Nephron progenitor cell (in vitro differentiated cells): ENCODE results near the gene DOK1.

Source experiments
- DNase-seq: peaks from one replicate; pipeline ENCODE4 v3.0.0; 2021
- H3K27ac Mint-ChIP-seq: 2 replicates; pipeline ENCODE4 v1.8.0; 2021; ENCODE audit warnings: mild to moderate bottlenecking, moderate library complexity, mixed read lengths
- H3K27me3 Mint-ChIP-seq: 2 replicates; pipeline ENCODE4 v1.8.0; 2021; ENCODE audit warnings: mild to moderate bottlenecking, low read depth, mixed read lengths; ENCODE audit not compliant: poor library complexity
- H3K36me3 Mint-ChIP-seq: 2 replicates; pipeline ENCODE4 v1.8.0; 2021; ENCODE audit warnings: low read depth, mixed read lengths
- H3K4me1 Mint-ChIP-seq: 2 replicates; pipeline ENCODE4 v1.8.0; 2021; ENCODE audit warnings: mixed read lengths
- H3K4me3 Mint-ChIP-seq: 2 replicates; pipeline ENCODE4 v1.8.0; 2021; ENCODE audit warnings: mild to moderate bottlenecking, moderate library complexity, mixed read lengths
- H3K9me3 Mint-ChIP-seq: 2 replicates; pipeline ENCODE4 v1.8.0; 2021; ENCODE audit warnings: mild to moderate bottlenecking, moderate library complexity, mixed read lengths
- TF ChIP-seq, protein P1 (sequence below): fragments of 200-600 bp; sonication (generic); IDR thresholded peaks from 2 replicates; pipeline ENCODE4 v1.5.0; 2021; ENCODE audit warnings: antibody characterized with exemption

DOK1 gene

DNA sequence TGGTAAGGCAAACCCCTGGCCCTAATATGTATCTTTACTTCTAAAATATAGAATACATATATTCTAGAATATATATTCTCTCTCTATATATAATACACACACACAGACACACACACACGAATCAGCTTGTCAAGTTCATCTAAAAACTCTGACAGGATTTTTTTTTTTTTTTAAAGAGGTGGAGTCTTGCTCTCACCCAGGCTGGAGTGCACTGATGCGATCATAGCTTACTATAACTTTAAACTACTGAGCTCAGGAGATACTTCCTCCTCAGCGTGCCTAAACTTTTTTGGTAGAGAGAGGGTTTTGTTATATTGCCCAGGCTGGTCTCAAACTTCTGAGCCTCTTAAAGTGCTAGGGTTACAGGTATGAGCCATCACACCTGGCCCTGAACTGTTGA is 45.2 kb downstream of the DOK1 start:
- Mint-ChIP-seq H3K27me3 (peaks cover 73% of the 10 kb centered on the region), H3K27ac (no peak overlapping the region), H3K36me3 (no peaks in the 10 kb centered on the region), H3K9me3 (no peaks in the 10 kb centered on the region), H3K4me1 (peaks cover 4% of the 10 kb centered on the region), H3K4me3 (no peak overlapping the region)
- DNase-seq: no peak
- TF ChIP-seq, protein P1, sequence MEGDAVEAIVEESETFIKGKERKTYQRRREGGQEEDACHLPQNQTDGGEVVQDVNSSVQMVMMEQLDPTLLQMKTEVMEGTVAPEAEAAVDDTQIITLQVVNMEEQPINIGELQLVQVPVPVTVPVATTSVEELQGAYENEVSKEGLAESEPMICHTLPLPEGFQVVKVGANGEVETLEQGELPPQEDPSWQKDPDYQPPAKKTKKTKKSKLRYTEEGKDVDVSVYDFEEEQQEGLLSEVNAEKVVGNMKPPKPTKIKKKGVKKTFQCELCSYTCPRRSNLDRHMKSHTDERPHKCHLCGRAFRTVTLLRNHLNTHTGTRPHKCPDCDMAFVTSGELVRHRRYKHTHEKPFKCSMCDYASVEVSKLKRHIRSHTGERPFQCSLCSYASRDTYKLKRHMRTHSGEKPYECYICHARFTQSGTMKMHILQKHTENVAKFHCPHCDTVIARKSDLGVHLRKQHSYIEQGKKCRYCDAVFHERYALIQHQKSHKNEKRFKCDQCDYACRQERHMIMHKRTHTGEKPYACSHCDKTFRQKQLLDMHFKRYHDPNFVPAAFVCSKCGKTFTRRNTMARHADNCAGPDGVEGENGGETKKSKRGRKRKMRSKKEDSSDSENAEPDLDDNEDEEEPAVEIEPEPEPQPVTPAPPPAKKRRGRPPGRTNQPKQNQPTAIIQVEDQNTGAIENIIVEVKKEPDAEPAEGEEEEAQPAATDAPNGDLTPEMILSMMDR: no peak

DNA sequence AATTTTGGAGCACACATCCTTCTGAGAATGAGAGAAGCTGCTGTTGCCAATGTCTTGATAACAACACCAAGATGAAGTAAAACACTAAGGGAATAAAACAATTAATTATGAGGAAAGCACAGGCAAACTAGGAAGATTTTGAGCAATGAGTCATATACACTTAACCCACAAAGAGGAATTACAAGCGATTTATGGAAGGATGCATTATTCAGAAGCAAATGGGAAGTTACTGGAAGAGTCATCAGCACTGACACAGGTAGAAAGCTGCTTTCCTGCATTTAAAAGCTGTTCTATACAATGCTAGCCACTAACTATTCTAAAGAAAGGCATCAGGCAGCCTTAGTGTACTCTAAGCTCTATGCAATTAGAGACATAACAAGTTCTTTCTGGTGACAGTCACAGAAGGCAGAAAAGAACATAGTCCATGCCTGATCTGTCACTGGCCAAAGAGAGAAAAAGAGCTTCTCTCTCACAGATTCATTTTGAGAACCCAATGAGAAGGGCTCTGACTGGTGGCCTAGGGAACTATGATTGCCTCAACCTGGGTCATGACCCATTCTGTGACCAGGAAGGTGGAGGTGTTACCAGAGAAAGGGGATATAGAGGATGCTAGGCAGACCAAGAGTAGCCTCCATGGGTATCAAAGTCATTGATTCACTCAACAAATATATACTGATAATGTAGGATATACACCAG is 48.2 kb downstream of the DOK1 start:
- DNase-seq: no peak

DNA sequence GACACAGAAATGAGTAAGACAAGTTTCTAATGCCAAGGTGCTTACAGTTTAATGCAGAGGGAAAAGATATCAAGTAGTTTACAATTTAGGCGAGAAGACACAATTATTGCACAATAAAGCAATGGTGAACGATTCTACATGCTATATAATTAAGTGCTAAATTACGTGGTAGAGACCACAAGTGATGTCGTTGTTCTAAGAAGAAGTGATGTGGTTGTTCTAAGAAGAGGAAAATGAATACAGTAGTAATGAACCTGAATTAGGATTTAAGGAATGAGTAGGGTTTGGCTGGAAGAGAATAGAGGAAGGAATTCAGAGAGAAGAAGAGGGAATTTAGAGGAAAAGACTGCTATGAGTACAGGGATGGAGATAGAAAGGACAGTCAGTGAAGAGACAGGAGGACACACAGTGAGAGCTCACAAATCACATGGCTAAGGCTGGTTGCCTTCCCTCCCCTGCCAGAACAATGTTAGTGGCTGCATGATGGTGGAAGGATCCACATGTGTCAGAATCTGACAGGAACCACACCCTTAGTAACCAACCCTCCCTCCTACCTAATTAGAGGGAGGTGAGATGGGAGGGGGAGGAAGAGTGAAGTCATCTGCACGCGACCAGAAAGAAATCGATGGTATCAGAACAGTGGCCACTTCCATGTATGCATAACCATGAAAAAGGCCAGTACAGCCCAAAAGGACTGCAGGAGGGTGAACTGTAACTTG is 48.9 kb downstream of the DOK1 start:
- Mint-ChIP-seq H3K27ac (no peak overlapping the region), H3K4me3 (no peak overlapping the region), H3K4me1 (no peaks in the 10 kb centered on the region), H3K27me3 (peaks cover 61% of the 10 kb centered on the region), H3K36me3 (no peaks in the 10 kb centered on the region), H3K9me3 (no peaks in the 10 kb centered on the region)
- TF ChIP-seq, protein P1: no peak
- DNase-seq: no peak

More for the DNA sequence above, 48.2 kb downstream of the DOK1 start:
- Mint-ChIP-seq H3K27ac (no peak overlapping the region), H3K27me3 (peaks cover 57% of the 10 kb centered on the region), H3K9me3 (no peaks in the 10 kb centered on the region), H3K4me3 (no peak overlapping the region), H3K4me1 (no peaks in the 10 kb centered on the region), H3K36me3 (no peaks in the 10 kb centered on the region)
- TF ChIP-seq, protein P1: no peak

DNA sequence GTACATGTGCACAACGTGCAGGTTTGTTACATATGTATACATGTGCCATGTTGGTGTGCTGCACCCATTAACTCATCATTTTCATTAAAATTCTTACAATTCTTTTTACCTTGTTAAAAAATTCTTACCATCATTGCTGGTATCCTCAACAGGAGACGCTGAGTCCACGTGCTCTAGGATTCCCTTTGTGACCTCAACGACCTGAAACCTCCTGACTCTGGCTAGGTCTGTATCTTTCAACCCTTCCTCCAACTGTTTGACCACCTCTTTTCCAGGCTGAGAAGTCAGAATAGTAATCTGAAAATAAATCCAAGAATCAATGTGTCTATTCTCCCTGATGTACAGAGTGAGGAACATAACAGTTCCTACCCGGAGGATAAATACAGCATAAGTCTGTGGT is 52.4 kb downstream of the DOK1 start:
- H3K27me3 Mint-ChIP-seq: peaks cover 58% of the 10 kb centered on the region
- TF ChIP-seq, protein P1: no peak
- H3K36me3 Mint-ChIP-seq: no peaks in the 10 kb centered on the region
- H3K27ac Mint-ChIP-seq: no peak overlapping the region
- H3K9me3 Mint-ChIP-seq: peaks cover 6% of the 10 kb centered on the region
- H3K4me1 Mint-ChIP-seq: no peaks in the 10 kb centered on the region
- no peak overlapping the region for H3K4me3 Mint-ChIP-seq
- no peak for DNase-seq
